H1 (cell line): ENCODE data around the gene KIF5C. TPM values are rescaled to one million over a fixed set of nuclear protein-coding genes. Genes with fewer than 3 reads are reported as not detected.

Experiments used
- CTCF ChIA-PET: fragments of 300-600 bp; sonication (Branson Sonifier 250); formaldehyde crosslinking; loops from one replicate; lab custom pipeline; 2021; ENCODE audit not compliant: partially characterized antibody; lab: Charles Lee
- POLR2A ChIA-PET: fragments of 300-600 bp; sonication (Branson Sonifier 250); formaldehyde crosslinking; loops from one replicate; lab custom pipeline; 2021; ENCODE audit warnings: inconsistent platforms; ENCODE audit not compliant: partially characterized antibody; lab: Charles Lee
- DNase-seq, 2 experiments: peaks; one replicate each; pipeline versions ENCODE4 v3.0.0 to v3.0.0-alpha.2; 2010 to 2022; ENCODE audit warnings: low spot score in 2 of 2, low read depth in 1 of 2, mixed read lengths in 1 of 2
- FAIRE-seq: peaks from 2 replicates; lab custom pipeline; 2011; peaks lifted over from hg19 to GRCh38; lab: Jason Lieb, UNC
- H2AFZ ChIP-seq: 2 replicates; pipeline ENCODE4 v1.8.1; 2012; ENCODE audit warnings: low read length, inconsistent platforms
- H2AK5ac ChIP-seq: 2 replicates; pipeline ENCODE4 v1.6.1; 2013; ENCODE audit warnings: low read depth, low read length
- H2BK120ac ChIP-seq: replicated peaks from 2 replicates; pipeline ENCODE3; 2013; ENCODE audit warnings: low read depth, low read length, inconsistent platforms
- H2BK12ac ChIP-seq: 2 replicates; pipeline ENCODE4 v1.6.1; 2013; ENCODE audit warnings: low read depth, low read length
- H2BK15ac ChIP-seq: 2 replicates; pipeline ENCODE4 v1.6.1; 2013; ENCODE audit warnings: low read length
- H2BK20ac ChIP-seq: 2 replicates; pipeline ENCODE4 v1.6.1; 2013; ENCODE audit warnings: low read length
- H2BK5ac ChIP-seq: 2 replicates; pipeline ENCODE4 v1.6.1; 2013; ENCODE audit warnings: low read depth, low read length
- H3K14ac ChIP-seq: 2 replicates; pipeline ENCODE4 v1.6.1; 2013; ENCODE audit warnings: inconsistent platforms; ENCODE audit not compliant: insufficient read length
- H3K18ac ChIP-seq: 2 replicates; pipeline ENCODE4 v1.6.1; 2013; ENCODE audit warnings: low read length; ENCODE audit errors: extremely low read depth
- H3K23ac ChIP-seq: 2 replicates; pipeline ENCODE4 v1.6.1; 2013; ENCODE audit warnings: inconsistent platforms; ENCODE audit not compliant: insufficient read length
- H3K23me2 ChIP-seq: 2 replicates; pipeline ENCODE4 v1.6.1; 2013; ENCODE audit warnings: low read depth, low read length
- H3K27ac ChIP-seq: 2 replicates; pipeline ENCODE4 v1.6.1; 2011; ENCODE audit warnings: low read depth, low read length, inconsistent platforms
- H3K27me3 ChIP-seq, 4 experiments: replicated peaks in 1 of 4; 1 replicate in 1 of 4; 2 replicates in 3 of 4; pipeline versions ENCODE4 v1.6.1 to v1.8.1; 2011 to 2013; ENCODE audit warnings: low read length in 3 of 4, mild to moderate bottlenecking in 3 of 4, inconsistent platforms in 2 of 4, mixed read lengths in 2 of 4, moderate library complexity in 1 of 4; ENCODE audit not compliant: control insufficient read depth in 3 of 4, insufficient read depth in 3 of 4; ENCODE audit errors: extremely low read depth in 1 of 4
- H3K36me3 ChIP-seq, 4 experiments: 2 replicates each; pipeline versions ENCODE4 v1.6.1 to v1.8.1; 2011 to 2013; ENCODE audit warnings: mild to moderate bottlenecking in 4 of 4, low read length in 3 of 4, moderate library complexity in 2 of 4, control low read depth in 1 of 4, inconsistent platforms in 1 of 4; ENCODE audit not compliant: insufficient read depth in 4 of 4, control insufficient read depth in 2 of 4
- H3K4ac ChIP-seq: replicated peaks from 2 replicates; pipeline ENCODE3; 2013; ENCODE audit warnings: low read length, low read depth, mixed read lengths, inconsistent platforms; ENCODE audit not compliant: insufficient read length
- H3K4me1 ChIP-seq, 4 experiments: replicated peaks in 1 of 4; 1 replicate in 1 of 4; 2 replicates in 3 of 4; pipeline versions ENCODE4 v1.6.1 to v1.8.1; 2011 to 2013; ENCODE audit warnings: low read length in 3 of 4, inconsistent platforms in 2 of 4, mixed read lengths in 1 of 4; ENCODE audit not compliant: insufficient read depth in 4 of 4, control insufficient read depth in 3 of 4
- H3K4me2 ChIP-seq, 2 experiments: 2 replicates each; pipeline versions ENCODE4 v1.6.1 to v1.8.1; 2011 to 2013; ENCODE audit warnings: low read depth in 2 of 2, low read length in 2 of 2, control low read depth in 1 of 2, inconsistent platforms in 1 of 2, mild to moderate bottlenecking in 1 of 2; ENCODE audit not compliant: insufficient read depth in 1 of 2
- H3K4me3 ChIP-seq, 4 experiments: fragments of 200-600, 300-600 bp in 1 of 4; sonication (generic), shearing (Covaris generic), sonication (Bioruptor Twin) in 1 of 4; 2 replicates each; pipeline versions ENCODE4 v1.5.1 to v1.8.1; 2011 to 2016; ENCODE audit warnings: low read length in 4 of 4, low read depth in 3 of 4, control low read depth in 2 of 4, inconsistent platforms in 2 of 4, mild to moderate bottlenecking in 2 of 4, mixed read lengths in 1 of 4, moderate library complexity in 1 of 4; ENCODE audit not compliant: insufficient read depth in 2 of 4; ENCODE audit errors: extremely low read depth in 1 of 4
- H3K56ac ChIP-seq: replicated peaks from 2 replicates; pipeline ENCODE3; 2013; ENCODE audit warnings: low read depth, mild to moderate bottlenecking, mixed read lengths, low read length, inconsistent platforms; ENCODE audit not compliant: insufficient read length
- H3K79me1 ChIP-seq: 2 replicates; pipeline ENCODE4 v1.6.1; 2013; ENCODE audit warnings: low read depth, low read length, control low read depth
- H3K79me2 ChIP-seq, 2 experiments: 2 replicates each; pipeline versions ENCODE4 v1.6.1 to v1.8.1; 2012 to 2013; ENCODE audit warnings: low read length in 2 of 2, mild to moderate bottlenecking in 2 of 2, inconsistent platforms in 1 of 2; ENCODE audit not compliant: insufficient read depth in 2 of 2, control insufficient read depth in 1 of 2
- H3K9ac ChIP-seq, 4 experiments: replicated peaks in 1 of 4; 1 replicate in 1 of 4; 2 replicates in 3 of 4; pipeline versions ENCODE4 v1.6.1 to v1.8.1; 2011 to 2013; ENCODE audit warnings: low read depth in 3 of 4, low read length in 3 of 4, control low read depth in 2 of 4, mild to moderate bottlenecking in 2 of 4, moderate library complexity in 2 of 4, inconsistent platforms in 1 of 4; ENCODE audit errors: extremely low read depth in 1 of 4
- H3K9me3 ChIP-seq, 2 experiments: 2 replicates each; pipeline versions ENCODE4 v1.6.1 to v1.8.1; 2012 to 2013; ENCODE audit warnings: mild to moderate bottlenecking in 2 of 2, moderate library complexity in 2 of 2, control low read depth in 1 of 2, inconsistent platforms in 1 of 2, low read depth in 1 of 2, low read length in 1 of 2, mixed read lengths in 1 of 2; ENCODE audit not compliant: insufficient read depth in 2 of 2
- H4K20me1 ChIP-seq, 2 experiments: replicated peaks in 1 of 2; 2 replicates each; pipeline versions ENCODE3 to v1.8.1; 2011 to 2013; ENCODE audit warnings: inconsistent platforms in 2 of 2, low read length in 2 of 2, mild to moderate bottlenecking in 1 of 2; ENCODE audit not compliant: insufficient read depth in 2 of 2, control insufficient read depth in 1 of 2
- H4K5ac ChIP-seq: 2 replicates; pipeline ENCODE4 v1.6.1; 2013; ENCODE audit warnings: low read length, low read depth, mixed read lengths, inconsistent platforms; ENCODE audit not compliant: insufficient read length
- H4K8ac ChIP-seq: 2 replicates; pipeline ENCODE4 v1.8.0; 2013; ENCODE audit warnings: mild to moderate bottlenecking, moderate library complexity, low read length, inconsistent platforms; ENCODE audit not compliant: insufficient read depth; ENCODE audit errors: extremely low read depth
- H4K91ac ChIP-seq: replicated peaks from 2 replicates; pipeline ENCODE3; 2013; ENCODE audit warnings: low read length, mixed read lengths, inconsistent platforms; ENCODE audit not compliant: insufficient read length
- CTCF ChIP-seq, 3 experiments: IDR thresholded peaks; 1 replicate in 2 of 3; 2 replicates in 1 of 3; pipeline versions ENCODE4 v1.5.1 to v1.6.1; 2011; ENCODE audit warnings: low read length in 3 of 3, mild to moderate bottlenecking in 3 of 3, inconsistent platforms in 2 of 3, low read depth in 1 of 3, moderate library complexity in 1 of 3; ENCODE audit not compliant: insufficient read depth in 1 of 3; ENCODE audit errors: control extremely low read depth in 1 of 3
- NANOG ChIP-seq: IDR thresholded peaks from 2 replicates; pipeline ENCODE4 v1.6.1; 2011; ENCODE audit warnings: low read length, low read depth, mild to moderate bottlenecking, inconsistent platforms; ENCODE audit not compliant: insufficient read depth, poor library complexity, severe bottlenecking
- NRF1 ChIP-seq: IDR thresholded peaks from 2 replicates; pipeline ENCODE4 v1.6.1; 2011; ENCODE audit warnings: mild to moderate bottlenecking, low read depth, low read length, improper control_type of control experiment
- TAF1 ChIP-seq: IDR thresholded peaks from 2 replicates; pipeline ENCODE4 v1.6.1; 2011; ENCODE audit warnings: mild to moderate bottlenecking, low read depth, low read length
- polyA plus RNA-seq, 7 experiments: library from polyadenylated mRNA; depleted of rRNA in 3 of 7; stranded (reverse) in 5 of 7; unstranded in 2 of 7; fragments of >200 nt in 5 of 7; fragments of 200-250 nt in 2 of 7; gene quantifications; 1 replicate in 5 of 7; 2 replicates in 1 of 7; 4 replicates in 1 of 7; pipeline versions ENCODE4 v1.2.1 to v1.2.3, GENCODE V29; 2011 to 2013; ENCODE audit warnings: missing spikeins in 2 of 7, mixed read lengths in 2 of 7
- total RNA-seq: library from RNA; stranded (reverse); fragmentation: NEBNext Ultra II Directional; extraction: Animal tissue kit (Norgen Biotek cat#: 25700); gene quantifications from 2 replicates; pipeline ENCODE4 v1.2.1, GENCODE V29; 2021
- TF ChIP-seq, protein P1 (sequence below): IDR thresholded peaks from 2 replicates; pipeline ENCODE4 v1.6.1; 2012; ENCODE audit warnings: inconsistent platforms

KIF5C gene
- total and polyA plus RNA-seq, 2 of the 8 experiments (the other 6 are each of a cell fraction or from before 2014, with no cell fraction given): 16.3 to 66.4 TPM

- H2BK15ac ChIP-seq: no peak overlapping the region
- H3K79me1 ChIP-seq: peaks cover 3% of the 10 kb centered on the region
- peaks cover 0 to 3% (median 1%) of the 10 kb centered on the region in 4 experiments; a peak in 3 of 7 replicates for H3K4me1 ChIP-seq
- TF ChIP-seq CTCF (IDR thresholded peaks at IDR 0.05; ENCODE audit: control extremely low read depth in 1 of 3, insufficient read depth in 1 of 3, low read depth in 1 of 3, low read length in 3 of 3) (no peak), TAF1 (no peak), NANOG (no peak), NRF1 (no peak)
- TF ChIP-seq, protein P1, sequence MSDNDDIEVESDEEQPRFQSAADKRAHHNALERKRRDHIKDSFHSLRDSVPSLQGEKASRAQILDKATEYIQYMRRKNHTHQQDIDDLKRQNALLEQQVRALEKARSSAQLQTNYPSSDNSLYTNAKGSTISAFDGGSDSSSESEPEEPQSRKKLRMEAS: no peak
- ChIA-PET POLR2A (no interaction called here), CTCF (no interaction called here)
- no peaks in the 10 kb centered on the region for H3K27me3 ChIP-seq
- H3K23ac ChIP-seq: no peak overlapping the region
- H3K4me2 ChIP-seq: peak overlapping the region in 1 of 2 experiments; percentile 82; a peak in 1 of 4 replicates
- H4K8ac ChIP-seq: no peak overlapping the region
- FAIRE-seq (no peak), DNase-seq (no peak)
- no peak overlapping the region for H2BK12ac ChIP-seq
- H3K9ac ChIP-seq: no peak overlapping the region
- H2BK120ac ChIP-seq: no peak overlapping the region
- H4K20me1 ChIP-seq: peaks cover 0 to 8% of the 10 kb centered on the region in 2 experiments
- peaks cover 6 to 10% of the 10 kb centered on the region in 2 experiments; a peak in 3 of 4 replicates for H3K9me3 ChIP-seq
- no peak overlapping the region for H4K5ac ChIP-seq
- no peak overlapping the region for H4K91ac ChIP-seq
- peaks cover 0 to 81% of the 10 kb centered on the region in 2 experiments; a peak in 2 of 4 replicates for H3K79me2 ChIP-seq
- H2AK5ac ChIP-seq: no peak overlapping the region
- no peak overlapping the region for H2BK20ac ChIP-seq
- H3K23me2 ChIP-seq: peaks cover 5% of the 10 kb centered on the region; the same call in 1 of the 2 replicates
- no peak overlapping the region for H3K56ac ChIP-seq
- H3K36me3 ChIP-seq: no peaks in the 10 kb centered on the region
- H3K18ac ChIP-seq: no peak overlapping the region
- no peak overlapping the region for H2BK5ac ChIP-seq
- H3K4me3 ChIP-seq: no peak overlapping the region
- H3K14ac ChIP-seq: no peak overlapping the region
- H3K4ac ChIP-seq: no peak overlapping the region
- H3K27ac ChIP-seq: no peak overlapping the region
- no peak overlapping the region for H2AFZ ChIP-seq
Measured at GRCh38 chr2:148888986-148889385, 14.0 kb downstream of the KIF5C start.
